Left hindlimb (tissue), 1 donor: ENCODE measurements around the gene KRT73.

Source experiments
- DNase-seq: peaks from one replicate; pipeline ENCODE4 v3.0.0-alpha.2; 2018

The KRT73 gene

DNA sequence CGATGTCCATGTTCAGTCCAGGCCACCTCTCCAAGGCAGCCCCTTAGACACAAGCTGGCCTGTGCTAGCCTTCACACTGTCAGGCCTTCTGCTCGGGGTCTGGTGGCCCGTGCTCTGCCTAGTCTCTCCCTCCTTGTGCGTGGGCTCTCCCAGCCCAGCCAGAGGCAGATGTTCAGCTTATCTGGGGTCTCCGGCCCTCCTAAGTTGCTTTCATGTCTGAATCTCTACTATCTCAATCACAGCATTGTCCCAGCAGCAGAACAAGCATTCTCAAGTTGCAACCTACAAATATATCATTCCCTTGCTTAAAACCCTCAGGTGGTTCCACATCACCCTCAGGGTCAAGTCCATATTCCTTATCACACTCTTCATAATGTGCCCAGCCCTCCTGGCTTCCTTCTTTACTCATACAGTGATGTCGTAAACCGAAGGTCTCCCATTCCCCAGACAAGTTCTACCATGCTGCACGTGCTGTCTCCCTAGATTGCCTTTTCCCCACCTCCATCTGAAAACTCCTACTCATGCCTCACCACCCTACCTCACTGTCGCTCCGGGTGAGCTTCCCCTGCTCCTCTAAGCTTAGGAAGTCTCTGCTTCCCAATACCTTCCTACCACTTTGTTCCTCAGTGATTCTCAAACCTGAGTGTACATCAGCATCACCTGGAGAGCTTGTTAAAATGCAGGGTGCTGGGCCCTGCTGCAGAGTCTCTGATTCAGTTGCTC, 1.5 kb downstream of the KRT73 start:
- DNase-seq, result no peak

DNA sequence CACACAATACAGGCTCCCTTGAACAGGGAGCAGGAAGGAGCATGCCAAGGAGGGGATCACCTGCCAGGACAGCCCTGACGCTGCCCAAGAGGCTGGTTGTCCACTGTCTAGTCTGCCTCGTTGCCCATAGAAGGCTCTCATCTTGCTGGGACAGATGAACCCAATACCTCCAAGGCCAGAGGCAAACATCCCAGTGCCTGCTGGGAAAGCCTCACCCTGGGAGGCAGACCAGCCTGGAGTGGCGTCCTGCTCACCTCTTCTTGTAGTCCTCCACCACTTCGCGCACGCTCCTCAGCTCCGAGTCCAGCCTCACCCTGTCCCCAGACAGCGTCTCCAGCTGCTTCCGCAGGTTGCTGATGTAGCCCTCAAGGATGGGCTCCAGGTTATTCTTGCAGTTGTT, 2.4 kb downstream of the KRT73 start:
- no peak for DNase-seq

DNA sequence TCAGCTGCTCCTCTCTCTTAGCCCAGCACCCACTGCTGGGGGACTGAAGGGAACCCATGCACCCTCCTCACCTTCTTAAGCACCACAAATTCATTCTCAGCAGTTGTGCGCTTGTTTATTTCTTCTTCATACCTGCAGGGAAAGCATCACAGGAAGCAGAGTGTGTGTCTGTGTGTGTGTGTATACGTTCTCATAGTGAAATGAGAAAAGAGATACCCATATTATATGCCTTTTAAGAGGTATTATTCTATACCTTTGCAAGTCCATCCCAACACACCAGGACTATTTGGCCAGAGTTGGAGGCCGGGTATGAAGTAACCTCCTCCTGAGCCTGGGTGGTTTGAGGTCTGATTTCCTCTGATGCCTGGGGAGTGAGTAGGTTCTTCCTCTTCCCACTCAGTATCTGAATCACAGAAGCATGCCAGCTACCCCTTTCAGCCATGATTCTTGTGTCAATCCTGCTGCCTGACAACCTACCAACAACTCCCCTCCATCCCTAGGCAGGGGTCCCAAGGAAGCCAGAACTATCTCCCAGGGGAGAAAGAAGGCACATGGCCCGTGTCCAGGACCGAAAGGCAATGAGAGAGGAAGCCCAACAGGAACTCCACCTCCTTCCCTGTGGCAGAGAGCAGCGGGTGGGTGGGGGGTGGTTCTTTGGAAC, 3.0 kb downstream of the KRT73 start:
- no peak for DNase-seq

DNA sequence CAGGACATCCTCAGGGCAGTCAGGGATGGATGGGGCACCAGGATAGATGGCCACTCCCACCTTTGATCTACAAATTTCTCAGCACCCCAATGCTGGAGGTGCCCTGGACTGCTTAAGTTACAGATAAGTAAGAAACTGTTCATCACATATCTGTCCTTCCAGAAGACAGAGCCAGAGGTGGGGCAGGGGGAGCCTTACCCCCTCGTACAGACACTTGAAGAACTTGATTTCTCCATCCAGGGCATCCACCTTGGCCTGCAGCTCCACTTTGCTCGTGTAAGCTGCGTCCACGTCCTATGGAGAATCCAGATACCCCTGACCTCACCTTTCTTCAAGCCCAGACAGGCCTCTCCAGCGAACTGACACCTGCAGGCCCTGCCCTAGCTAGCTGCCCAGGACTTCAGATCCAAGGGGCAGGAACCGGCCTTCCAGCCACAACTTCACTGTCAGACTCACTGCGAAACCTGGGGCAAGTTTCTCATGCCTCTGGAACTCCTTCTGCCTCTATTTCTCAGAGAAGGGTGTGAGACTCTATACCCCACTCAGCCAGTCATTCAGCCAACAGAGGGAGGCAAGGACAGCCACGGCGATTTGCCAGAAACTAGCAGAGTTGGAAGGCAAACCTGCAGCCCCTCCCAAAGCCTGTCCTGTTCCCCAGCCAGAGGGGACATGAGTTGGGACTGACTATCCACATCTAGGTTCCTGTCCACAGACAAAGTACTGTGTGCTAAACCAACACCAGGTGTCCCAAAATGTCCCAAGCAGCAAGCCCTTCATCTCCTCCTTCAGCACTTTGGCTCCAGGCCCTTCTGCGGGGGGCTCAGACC, 3.8 kb downstream of the KRT73 start:
- no peak for DNase-seq

DNA sequence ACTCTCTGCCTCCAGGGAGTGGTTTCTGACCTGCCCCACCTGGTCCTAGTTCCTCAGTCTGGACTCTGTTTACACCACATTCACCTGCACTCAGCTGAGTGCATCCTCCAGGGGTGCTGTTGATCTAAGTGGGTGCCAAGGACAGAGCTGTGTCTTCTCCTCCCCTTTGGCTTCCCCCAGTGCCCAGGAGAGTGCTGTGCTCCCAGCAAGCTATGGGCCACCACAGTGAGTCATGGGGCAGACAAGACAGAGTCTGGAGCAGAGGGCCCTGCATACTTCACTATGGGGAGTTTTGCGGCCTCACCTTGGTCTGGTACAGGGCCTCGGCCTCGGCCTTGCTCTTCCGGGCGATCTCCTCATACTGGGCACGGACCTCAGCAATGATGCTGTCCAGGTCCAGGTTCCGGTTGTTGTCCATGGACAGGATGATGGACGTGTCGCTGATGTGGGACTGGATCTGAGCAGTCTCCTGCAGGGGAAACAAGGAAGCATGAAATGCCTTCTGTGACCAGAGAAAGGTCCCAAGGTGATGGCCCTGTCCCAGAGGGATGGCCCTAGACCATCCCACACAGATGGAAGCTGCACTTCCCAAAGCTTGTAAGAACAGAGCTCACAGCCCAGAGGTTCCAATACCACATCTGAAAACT, 4.9 kb downstream of the KRT73 start:
- DNase-seq, result no peak

DNA sequence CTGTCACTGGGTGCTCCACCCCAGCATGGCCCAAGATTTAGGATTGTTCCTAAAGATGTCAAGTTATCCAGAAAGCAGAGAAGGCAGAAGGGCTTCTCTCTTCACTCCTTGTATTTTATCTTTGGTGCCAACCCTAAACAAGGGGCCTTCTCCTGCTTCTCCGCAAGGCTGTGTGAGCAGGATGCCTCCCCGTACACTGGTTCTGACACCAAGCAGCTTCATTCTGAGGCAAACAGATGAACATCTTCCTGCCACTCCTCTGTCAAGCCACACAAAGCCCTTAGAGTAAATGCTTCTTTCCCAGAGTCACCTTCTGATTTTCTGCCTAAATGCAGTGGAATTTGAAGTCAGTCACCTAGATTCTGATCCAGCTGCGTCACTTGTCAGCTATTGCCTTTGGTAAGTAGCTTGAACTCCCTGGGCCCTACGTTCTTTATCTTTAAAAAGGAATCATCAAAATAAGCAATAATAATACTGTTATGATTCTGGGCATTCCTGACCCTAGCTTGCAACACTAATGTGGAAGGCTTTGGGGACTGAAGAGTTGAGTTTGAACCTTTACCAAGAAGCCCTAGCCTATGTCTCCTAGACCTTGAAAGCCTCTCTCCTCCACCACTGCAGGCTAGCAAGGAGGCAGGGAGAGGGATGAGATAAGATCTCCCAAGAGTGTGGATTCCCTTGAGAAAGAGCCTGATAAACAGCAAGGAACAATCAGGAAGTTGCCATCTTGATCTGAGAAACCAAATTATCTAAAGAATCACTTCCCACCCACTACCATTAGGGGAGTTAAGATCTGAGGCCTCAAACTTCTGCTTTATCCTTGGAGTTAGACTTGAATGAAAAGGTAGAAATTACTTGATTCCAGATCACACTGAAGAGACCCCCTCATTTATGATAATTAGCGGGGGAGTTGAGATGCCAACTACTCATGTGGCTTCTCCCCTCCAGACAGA, 5.7 kb downstream of the KRT73 start:
- DNase-seq, result no peak

DNA sequence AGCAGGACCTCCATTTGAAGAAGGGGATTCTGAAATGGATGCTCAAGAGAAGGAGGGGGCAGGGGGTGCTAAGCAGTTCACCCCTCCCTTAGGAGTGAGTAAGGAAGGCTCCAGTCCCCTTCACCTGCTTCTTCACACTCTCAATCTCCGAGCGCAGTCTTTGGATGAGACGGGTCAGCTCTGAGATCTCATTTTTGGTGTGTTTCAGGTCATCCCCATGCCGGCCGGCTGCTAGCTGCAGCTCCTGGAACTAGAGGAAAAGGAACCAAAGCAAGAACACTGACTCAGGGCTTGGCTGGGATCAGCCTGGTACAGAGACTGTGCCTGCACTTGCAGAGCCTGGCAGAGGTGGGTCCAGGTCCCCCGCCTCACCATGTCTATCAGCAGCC, 7.3 kb downstream of the KRT73 start:
- no peak for DNase-seq

DNA sequence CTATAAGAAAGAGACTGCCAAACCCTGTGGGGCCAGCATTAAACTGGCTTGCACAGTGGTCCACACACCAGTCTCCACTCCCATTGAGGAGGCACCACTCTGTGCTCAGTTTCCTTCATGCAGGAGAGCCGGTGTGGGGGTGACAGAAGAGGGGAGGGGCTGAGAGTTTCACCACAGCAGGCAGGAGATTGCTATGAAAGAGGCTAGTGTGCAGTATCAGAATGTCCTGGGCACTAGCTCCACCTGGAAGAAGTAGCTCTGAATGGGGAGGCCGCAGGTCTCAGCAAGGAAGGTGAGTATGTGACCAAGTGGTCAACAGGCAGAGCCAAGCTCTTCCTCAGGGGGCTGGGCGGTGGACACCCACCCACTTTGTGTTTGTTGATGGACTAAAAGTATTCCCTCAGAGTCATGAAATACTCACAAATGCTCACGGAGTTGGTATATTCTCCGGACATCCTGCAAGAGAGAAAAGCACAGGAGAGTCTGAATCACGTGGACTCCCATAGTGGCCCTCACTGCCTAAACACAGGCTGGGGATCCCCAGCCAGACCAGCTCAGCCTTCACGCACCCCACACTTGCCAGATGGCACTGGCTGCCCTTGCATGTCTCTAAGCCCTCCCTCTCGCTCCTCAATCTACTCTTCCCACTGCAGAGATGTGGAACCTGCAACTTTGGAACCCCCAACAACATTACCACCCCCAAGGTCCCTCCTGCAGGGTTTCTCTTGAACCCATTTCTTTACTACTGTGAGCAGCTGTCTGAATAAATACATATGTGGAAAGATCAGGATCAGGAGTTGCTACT, 9.3 kb downstream of the KRT73 start:
- DNase-seq, result no peak

DNA sequence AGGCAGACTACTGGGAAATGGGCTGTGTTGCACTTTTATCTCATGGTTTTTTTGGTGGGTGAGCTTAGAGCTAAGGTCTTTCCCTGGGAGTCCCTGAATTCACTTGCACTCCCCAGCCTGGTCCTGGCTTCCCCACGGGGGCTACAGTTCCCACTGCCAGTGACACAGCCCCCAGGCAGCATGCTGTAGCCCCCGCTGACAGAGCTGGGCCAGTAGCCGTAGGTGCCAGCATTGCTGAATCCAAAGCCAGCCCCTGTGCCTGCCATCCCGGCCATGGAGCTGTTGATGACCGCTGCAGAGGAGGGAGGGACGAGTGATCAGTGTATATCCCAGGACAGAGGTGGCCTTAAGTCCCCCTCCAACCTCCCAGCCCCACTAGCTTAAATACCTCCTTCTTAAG, 10.2 kb downstream of the KRT73 start:
- no peak for DNase-seq

DNA sequence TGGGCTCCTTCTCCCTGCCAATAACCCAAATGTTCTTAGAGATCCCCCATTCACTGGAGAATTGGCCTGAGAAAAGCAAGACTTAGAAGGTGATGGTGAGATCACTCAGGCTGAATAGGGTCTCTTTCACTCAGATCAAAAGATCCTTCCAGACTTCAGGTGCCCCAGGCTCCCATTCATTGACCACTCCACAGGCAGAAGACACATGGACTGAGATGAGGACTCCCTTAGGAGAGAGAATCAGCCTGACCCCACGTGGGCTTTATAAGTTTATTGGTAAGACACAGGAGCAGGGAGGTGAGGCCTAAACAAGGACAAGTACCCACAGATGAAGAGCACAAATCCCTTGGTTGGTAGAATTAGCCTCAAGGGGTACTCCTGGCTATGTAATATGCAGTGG, 11.0 kb downstream of the KRT73 start:
- no peak for DNase-seq

DNA sequence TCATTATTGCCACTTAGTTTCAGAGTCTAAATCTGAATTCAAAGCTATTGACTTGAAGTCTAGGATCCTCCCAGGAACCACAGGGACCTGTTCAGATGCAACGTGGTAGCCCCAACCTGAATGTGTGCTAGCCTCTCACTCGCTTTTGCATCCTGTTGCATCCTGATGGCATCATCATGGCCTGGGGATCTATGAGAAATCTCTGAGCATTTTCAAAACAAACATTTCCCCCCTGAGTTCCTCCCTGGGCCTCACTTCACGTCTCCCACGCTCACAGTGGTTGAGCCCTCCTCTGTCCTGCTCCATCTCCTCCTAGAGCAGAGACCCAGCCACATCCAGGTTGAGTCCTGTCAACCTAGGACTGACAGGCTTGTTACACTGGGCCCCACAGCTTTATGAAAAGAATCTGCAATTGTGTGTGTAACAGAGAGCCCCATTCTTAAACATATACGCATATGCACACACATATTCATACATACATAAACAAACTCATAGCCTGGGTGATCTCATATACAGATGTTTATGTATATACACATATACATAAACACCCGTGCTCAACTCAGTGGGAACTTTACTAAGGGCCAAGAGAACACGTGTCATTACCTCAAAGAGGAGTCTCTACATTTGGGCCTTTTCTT, 11.7 kb downstream of the KRT73 start:
- DNase-seq, result no peak

DNA sequence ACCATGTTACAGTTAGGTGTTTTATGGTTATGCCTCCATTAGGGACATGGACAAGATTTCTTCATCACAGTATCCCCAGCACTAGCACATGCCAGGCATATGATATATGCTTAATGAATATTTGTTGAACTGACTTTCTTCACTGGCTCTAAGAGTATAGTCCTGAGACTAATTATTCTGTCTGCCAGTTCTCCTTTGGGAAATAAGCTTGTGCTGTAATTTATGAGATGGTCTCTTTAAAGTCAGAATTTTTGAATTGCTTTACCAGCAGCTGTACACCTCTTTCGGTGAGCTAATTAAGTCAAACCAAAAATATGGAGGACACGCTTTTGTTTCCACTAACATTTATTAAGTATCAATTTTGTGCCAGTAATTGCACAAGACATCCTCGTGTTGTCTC, 12.3 kb downstream of the KRT73 start:
- DNase-seq, result no peak

DNA sequence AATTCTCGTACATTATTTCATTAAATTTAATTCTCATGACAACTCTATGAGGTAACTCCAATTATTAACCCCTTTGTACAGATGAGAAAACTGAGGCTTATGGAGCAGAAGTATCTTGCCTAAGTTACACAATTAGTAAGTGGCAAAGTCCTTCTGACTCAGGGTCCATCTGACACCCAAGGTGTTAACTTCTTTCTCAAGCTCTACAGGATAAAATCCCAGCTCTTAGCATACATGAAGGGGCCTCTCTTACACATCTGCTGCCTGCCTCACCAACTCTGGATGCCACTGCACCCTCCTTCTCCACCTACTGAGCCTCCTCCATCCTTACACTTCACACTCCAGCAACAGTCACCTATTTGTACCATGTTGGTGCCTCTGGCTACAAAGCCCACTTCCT, 12.8 kb downstream of the KRT73 start:
- no peak for DNase-seq

DNA sequence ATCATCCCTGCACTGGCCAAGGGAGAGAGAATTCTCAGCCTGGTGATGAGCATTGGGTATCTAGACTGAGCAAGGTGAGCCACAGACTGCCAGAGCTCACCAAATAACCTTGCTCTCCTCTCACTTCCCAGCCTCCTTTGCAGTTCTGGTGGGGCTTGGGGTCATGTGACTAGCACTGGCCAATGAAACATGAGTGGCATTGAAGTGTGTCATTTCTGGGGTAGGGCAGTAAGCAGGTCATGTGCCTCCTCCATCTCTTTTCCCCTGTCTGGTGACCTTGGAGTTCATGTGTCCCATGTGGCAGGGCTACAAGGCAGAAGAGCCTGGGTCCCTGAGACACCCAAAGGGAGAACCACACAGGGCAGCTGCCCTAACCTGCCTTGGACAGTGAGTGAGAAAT, 13.5 kb downstream of the KRT73 start:
- no peak for DNase-seq

DNA sequence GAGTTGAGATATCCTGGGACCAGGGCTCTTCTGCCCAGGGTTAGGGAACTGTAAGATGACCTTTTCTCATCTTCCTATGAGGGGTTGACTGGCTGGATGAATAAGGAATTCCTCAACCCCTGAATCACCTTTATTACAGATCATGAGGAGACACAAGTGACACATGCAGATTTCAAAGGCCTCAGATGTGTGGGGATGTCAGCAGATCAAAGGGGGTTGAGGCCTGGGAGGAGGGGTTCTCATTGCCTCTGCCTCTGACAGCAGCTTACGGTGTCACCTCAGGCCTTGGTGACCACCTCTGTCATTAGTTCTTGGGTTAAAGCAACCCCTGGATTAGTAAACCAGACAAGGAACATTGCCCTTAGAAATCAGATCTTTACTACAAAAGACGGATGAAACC, 15.0 kb downstream of the KRT73 start:
- no peak for DNase-seq

DNA sequence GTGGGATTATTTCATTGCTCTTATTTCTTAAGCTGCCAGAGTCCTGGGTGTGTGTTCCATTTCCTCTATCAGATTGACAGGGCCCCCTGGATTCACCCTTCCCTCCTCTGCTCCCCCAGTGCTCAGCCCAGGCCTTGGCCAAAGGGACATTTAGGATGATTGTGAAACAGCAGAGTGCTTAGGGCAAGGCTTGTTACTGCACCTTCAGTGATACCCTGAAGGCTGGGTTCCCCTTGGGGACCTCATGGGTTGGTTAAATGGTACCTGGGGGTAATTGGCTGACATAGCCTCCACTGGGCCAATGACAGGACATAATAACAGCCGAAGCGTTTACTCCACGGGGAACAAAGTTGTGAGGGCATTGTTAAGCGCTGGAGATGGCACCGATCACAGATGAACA, 15.8 kb downstream of the KRT73 start:
- no peak for DNase-seq

DNA sequence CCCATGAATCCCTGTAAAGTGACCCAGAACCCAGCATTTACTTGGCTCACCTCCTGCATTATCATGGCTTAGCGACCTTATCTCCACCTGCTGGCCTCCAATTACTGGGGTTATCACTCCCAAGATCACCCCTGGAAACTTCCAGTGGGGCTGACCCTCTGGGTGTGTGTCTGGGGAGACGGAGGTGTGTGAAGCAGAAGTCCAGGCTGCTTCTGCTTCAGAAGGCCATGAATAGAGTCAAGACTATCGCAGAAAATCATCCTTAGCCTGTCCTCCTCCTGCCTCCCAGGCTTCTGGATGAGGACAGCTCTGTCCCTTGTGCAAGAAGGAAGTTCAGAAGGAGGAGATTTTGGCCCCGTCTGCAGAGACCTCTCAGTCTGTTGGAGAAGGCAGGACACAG, 16.7 kb downstream of the KRT73 start:
- no peak for DNase-seq

DNA sequence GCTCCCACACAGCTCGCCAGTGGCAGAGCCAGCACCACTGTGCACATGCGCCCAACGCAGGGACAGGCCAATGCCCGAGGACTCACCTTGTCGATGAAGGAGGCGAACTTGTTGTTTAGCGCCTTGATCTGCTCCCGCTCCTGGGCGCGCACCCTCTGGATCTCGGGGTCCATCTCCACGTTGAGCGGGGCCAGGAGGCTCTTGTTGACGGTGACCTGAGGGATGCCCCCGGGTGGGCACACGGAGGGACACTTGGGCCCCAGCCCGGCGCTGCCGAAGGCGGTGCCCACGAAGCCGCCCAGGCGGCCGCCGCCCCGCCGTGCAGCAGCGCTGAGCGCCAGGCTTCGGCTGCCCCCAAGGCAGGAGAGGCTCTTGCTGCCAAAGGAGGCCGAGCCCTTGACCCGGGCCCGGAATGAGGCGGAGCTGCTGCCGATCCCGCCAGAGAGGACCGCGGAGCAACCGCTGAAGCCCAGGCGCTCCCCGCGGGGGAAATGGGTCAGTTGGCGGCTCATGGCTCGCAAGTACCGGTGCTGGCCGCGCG, 17.3 kb downstream of the KRT73 start, which contains the start of gene KRT72:
Gene KRT72, minus strand, starts transcription at position 523 of the 541 bp plus-strand sequence. Its CDS starts 11 bp downstream, at position 512.
- no peak for DNase-seq

DNA sequence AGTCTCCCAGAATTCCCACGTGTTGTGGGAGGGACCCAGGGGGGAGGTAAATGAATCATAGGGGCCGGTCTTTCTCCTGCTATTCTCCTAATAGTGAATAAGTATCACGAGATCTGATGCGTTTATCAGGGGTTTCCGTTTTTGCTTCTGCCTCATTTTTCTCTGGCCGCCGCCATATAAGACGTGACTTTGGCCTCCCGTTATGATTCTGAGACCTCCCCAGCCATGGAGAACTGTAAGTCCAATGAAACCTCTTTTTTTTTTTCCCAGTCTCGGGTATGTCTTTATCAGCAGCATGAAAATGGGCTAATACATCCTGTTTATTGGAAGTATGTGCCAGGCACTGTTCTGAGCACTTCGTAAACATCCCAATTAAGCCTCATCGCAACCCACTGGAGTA, 17.9 kb downstream of the KRT73 start:
- DNase-seq, result no peak

DNA sequence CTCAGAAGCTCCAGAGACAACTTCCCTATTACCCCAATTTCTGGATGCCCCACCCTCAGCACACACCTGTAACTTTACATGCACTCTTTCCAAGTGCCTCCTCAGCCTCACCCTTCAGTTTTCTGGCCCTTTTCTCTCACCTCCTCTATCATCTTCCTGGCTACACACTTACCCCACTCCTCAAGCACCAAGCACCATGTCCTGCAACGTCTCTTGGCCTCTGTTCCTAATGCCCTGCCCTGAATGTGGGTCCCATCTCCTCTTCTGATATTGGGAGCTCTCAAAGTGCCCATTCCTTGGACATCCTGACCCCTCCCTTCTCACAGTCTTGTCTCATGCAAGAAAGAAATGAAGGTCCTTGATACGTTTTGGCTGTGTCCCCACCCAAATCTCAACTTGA, 18.3 kb downstream of the KRT73 start:
- DNase-seq, result no peak

DNA sequence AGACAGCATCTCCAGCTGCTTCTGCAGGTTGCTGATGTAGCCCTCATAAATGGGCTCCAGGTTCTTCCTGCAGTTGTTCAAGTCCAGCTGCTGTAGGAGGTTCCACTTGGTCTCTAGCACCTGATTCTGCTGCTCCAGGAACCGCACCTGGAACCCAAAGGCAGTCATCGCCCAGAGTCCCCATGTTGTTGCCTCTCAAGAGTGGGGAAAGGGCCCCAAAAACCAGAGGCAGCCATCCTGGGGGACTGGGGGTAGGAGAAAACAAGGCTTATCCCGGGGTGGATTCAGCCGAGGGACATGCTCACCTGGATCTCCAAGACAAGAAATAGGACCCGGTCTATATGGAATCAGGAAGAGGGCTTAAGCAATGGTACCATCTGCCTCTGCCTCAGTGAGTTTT, 19.4 kb downstream of the KRT73 start:
- DNase-seq, result no peak
